Measurements from ENCODE around the gene GATA6.

Gene GATA6

DNA sequence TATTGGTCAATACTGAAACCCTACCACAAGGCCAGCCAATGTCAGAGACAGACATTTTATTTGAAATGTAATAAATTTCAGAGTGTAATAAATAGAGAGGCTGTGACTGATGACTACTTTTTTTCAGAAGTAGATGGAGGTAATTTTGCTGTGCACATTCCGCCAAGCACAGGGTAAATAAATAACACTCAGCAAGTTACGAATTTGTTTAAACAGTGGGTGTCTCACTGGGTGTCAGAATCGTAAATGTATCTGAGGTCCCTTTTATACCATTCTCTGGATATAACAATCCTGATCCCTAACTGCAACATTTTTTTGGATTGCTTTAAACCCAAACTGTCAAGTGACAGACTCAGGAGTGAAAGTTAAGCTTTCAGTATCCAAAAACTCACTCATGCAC lies 74.1 kb downstream of the GATA6 start:
- no peak for DNase-seq (ENCODE audit: low read depth)

DNA sequence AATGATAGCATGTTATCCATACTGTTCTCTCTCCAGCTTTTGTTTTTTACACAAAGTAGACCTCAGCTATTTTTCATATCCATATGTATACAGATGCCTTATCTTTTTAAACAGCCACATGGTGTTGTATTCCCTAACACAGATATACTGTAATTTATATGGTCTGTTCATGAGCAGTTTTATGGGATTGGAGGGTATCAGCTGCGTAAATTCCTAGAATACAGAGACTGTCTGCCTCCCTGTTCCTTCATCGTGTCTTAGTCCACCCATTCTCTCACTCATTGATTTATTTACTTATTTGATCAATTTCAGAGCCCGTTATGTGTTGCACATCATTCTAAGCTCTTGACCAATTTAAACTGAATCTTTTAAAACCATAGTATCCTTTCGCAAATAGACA lies 80.6 kb downstream of the GATA6 start:
- no peak for DNase-seq (ENCODE audit: low read depth)

GRCh38 chr18:22250591-22250996 lies 81.2 kb downstream of the GATA6 start:
- DNase-seq (ENCODE audit: low read depth): no peak
